HG03066 (cell line): ENCODE data around the gene HIVEP2.

ENCODE experiments used
- ATAC-seq: cut with Tn5 transposase; IDR thresholded peaks from one replicate; pipeline ENCODE4 v1.9.1; 2021; ENCODE audit warnings: low read depth; ENCODE audit not compliant: unreplicated experiment

The HIVEP2 gene

DNA sequence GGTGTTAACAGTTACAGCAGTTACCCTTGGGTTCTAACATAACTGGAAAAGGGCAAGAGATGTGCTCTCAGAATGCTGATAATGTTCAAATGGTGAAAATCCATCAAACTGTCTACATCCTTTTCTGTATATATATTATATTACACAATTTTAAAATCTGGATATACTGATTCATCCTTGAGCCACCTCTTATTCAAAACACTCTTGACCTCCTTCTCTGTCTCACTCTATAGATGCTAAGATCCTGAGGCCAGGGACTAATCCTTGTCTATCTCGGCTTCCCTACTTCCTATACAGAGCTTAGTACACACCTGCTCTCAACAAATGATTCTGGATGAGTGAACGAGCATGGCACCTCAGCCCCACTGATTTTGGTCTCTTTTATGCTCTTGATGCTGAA, 47.3 kb downstream of the HIVEP2 start:
- ATAC-seq: no peak

DNA sequence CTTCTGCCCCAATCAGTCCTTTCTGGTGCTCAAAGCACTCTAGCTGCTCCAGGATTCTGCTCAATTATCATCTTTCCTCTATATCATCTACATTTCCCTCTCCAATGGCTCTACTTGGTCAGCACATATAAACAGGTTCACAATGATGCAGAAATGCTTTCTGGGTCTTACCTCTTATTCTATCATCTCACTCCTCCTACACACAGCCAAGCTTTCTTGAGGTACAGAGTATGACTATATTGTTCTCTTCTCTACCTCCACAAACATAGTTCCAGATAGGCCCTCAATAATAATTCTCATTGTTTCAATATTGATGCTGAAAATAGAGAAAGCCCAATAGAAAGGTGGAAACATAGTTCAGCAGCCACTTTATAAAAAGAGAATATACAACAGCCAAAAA, 48.2 kb downstream of the HIVEP2 start:
- ATAC-seq: no peak

DNA sequence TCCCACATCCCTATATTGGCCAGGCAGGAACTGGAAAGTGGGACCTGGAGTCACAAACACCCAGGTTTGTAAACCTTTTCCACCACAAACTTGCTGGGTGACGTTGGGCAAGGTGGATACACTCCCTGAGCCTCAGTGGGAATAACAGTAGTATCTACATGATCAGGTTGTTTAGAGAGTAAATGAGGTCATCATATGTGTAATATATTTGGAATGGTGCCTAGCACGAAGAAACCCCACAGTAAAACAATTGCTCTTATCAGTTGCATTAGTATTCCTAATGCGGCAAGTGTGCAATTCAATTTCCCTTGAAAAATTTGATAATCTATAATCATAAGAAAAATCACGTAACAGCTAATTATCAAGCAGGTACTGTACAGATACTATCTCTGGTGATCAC, 51.9 kb downstream of the HIVEP2 start:
- ATAC-seq: no peak

DNA sequence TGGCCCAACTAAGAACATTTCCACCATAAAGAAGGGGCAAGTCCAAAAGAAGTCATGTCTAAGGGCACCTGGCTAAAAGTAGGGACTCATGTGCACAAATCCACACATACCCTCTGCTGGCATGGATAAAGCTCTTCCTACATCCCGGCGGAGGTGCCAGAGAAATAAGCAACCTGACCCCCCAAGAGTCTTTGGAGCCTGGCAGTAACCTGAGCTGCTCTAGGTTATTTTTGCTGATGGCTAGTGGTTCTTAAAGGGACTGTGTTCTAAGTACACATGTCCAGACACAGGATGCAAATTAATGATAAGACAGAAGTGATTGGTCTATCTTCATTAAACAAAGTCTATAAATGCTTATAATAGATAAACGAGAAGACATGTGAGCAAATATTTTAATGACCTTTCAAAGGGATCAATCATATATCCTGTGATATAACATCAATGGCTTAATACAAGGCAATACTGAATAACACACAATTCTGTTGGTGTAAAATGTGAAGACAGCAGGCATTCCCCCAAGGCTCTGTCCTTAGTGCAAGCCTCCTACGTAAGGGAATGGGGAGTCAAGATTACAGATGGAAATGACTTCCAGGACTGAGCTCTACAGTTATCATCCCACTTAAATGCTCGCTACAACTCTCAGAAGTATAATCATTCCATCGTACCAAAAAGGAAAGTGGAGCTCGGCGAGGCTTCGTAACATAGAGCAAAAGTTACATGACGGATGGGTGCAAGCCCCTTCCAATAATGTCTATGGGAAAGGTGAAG, 52.5 kb downstream of the HIVEP2 start:
- no peak for ATAC-seq

DNA sequence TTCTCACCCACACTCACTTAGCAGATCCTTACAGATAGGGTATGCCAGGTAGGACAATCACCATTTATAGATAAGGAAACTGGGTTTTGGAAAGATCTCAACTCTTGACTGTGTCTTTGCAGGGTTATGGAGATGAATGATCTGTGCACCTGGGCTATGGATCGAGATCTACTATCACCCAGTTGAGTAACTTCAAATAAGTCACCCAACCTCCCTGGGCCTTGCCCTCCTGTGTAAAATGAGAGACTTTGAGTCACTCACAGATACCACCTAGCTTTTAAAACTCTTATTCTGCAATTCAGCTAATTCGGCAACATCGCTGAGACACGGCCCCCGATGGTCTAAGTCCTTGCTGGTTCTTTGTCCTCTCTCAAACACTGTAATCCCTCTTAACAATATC, 53.5 kb downstream of the HIVEP2 start:
- no peak for ATAC-seq

DNA sequence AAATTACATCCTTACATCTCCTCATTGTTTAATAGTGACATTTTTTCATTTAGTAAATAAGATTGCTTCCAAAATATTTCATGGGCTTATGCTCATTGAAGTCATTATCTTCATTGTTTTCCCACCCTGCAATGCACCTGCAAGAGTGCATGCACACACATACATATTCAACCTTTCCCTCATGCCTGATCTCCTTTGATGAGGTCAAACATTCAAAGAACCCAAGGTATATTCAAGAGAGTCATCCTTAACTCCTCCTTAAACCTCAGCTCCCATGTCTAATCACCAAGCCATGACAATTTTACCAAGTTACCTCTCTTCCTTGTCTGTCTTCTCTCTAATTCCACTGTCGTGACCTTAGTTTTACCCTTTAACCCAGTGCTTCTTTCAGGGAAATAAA, 56.5 kb downstream of the HIVEP2 start:
- no peak for ATAC-seq

DNA sequence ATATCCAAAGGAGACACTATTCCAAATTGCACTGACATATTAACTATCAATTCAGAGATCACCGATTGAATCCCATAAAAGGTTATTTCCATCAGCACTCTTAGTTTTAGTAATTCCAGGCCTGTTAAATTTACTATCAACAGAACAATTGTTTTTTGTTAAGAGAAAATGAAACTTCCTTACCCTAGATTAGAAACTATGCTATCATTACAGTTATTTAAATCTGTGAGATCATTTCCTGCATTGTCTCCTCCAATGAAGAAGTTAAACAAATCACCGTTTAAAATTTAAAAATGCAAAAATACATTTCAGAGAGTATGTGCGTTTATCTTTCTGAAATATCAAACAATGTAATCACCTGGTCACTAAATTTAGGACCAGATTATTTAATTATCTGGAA, 57.5 kb downstream of the HIVEP2 start:
- ATAC-seq: no peak

DNA sequence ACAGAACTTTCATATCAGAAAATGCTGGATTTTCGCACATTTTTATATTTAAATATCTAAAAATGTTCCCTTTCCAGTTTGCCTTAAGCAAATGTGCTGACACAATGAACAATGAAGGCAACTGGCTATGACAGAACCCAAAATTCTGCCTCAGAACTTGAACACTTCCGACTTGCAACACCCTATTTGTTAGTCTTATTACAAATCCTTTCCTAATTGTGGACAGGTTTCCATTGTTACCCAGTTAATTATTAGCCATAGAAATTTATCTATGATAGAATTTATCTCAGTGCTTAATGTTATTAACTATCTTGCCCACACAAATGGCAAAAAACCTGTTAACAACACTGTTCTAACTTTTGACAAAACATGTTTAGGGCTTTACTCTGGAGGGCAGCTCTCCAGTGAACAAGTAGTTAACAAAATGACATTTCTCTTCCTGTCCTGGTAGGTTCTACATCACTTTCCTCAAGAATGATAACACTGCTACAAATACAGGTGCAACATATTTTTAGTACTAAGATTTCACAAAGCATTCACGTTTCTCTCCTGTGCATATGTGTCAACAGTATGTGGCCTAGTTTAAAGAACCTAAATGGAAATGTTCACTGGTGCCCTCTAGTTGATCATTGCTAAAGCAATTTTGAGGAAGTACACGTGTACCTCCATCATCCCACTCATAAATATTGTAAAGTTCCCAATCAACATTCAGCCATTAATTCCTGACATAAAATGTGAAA, 58.4 kb downstream of the HIVEP2 start:
- peak; percentile 77 for ATAC-seq

DNA sequence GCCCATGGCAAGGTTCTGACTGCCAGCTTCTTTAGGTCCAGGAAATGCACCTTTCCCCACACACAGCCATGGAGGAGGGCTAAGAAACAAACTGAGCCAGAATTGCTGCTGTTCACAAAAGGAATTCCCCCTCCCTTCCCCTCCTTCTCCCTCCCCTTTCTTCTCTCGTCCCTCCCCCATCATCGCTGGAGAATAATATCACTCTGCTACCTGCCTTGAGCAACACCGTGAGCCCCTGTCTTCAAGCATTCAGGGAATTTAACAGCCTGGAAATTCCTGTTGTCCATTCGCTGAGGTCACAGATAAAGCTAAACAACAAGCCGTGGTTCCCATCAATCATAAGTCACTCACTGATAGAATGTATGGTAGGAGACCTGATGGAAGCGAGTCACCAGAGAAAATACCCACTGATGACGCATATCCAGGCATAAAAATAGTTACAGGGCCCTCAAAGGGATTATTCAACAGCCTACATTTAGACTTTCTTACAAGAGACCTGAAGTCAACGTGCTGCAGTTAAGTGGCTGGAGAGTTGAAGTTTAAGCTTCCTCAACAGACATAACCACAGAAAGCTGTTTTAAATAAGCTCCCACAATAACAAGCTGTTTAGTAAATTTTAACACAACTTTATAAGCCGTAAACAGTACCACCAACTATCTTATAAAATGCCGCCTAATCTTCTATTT, 59.7 kb downstream of the HIVEP2 start:
- peak; percentile 57 for ATAC-seq

DNA sequence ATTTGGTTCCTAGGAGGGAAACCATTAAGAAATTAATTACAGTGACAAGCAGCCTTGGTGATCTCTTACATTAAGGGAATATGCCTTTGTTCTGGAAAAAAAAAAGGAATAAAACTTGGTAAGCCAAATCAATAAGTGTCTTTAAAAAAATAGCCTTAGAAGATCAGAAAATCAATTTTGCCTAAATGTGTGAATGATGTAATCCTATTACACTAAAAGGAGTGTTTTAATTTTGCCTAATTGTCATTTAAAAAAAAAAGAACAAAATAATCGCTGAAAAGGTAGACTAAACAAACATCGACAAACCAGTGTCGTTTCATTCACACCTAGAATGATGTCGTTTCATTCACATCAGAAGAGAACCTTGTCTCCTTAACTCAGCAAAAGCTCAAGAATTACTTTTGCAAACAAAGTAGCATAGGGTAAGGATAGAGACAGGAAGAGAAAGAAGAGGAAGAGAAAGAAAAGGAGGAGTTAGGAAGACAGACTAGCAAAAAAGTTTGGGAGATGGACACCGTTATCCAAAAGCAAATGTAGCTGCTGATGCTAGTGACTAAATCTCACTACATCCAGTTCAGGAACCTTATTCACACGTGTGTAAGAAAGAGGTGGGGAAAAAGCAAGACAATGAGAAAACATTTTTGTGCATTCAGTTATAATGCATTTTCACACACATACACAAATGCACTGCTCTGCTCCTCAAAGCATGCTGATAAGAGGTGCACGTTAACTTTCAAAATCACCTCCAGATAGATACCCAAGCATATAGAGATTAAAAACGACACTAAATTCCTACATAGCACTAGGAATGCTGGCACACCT, 60.6 kb downstream of the HIVEP2 start:
- no peak for ATAC-seq

DNA sequence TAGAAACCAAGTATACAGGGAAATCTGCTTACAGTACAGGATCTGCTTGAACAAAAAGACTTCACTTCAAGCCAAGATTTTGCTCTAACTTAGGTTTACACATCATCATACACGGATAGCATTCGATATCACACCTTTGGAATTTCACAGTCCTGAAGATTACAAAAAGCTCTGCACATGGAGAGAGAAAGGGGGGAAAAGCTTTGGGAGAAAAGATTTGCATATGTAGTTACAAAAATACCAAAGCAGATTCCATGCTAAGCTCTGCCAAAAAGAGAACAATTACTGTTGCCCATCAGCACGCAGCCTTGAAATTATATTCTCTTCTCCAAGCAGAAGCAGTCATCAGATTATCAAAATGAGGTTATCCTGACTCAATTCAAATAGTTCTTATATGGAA, 62.0 kb downstream of the HIVEP2 start:
- no peak for ATAC-seq

DNA sequence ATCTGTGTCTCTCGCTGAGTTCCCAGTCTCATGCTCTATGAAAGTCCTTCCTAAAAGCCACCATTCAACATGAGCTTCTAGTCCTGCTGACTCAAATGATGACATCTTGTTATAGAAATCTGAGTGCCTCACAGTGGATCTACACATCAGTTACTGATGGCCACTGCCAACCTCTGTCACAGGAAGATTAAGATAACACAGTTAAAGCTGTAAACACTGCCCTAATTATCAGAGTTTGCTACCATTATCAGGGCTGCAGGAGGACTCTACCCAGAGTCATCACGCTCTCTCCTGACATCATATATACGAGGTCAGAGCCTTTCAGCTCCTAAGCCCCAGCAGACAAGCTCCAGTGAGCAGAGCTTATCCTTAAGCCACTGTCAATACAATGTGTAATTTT, 63.2 kb downstream of the HIVEP2 start:
- no peak for ATAC-seq

DNA sequence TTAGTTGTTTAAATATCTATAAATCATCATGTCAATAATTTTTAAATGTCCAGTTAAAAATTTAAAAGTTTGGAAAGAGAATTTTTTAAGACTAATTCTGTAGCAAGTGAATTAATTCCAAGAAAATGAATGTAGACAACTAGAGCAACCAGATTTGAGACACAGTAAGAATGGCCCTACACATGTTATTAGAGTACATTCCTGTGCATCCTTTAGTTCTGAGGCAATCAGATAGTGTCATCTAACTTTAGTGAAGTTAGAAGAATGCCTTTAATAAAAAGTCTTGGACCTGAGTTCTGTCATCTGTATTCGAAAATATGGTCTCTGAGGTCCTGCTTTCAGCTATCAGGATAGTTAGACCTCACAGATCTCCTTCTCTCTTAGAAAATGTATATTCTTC, 63.7 kb downstream of the HIVEP2 start:
- no peak for ATAC-seq

DNA sequence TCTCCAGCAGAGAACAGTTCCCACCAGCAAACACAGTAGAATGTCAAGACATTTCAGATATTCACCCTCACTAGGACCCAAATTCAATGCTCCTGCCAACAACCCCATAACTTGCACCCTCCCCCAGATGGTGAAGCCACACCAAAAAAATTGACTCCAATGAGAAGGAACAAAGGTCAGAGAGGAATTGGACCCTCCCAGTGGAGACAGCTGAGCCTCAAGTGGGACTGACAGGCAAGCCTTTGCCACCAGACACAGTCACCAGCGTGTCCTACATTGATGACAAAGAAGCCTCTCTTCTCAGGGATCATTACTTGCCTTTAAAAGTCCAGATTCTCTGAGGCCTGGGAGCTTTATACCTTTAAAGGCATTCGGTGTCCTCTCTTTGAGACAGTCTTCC, 64.8 kb downstream of the HIVEP2 start:
- no peak for ATAC-seq

DNA sequence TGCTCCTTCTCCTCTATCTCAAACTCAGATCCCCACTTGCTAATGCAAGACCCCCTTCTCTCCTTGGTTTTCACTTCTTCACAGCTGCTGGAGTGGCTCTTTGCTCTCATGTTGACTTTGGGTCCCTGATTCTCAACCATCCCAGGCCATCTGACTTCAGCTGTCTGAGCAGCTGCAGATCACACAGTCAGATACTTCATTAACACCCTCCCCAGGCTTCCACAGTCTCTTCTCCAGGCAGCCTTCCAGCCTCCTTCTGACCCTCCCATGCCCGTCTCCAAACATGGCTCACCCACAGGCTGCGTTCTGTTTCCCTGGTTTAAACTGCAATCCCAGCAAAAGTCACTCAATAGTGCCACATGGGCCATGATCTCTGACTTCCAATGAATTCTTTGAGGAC, 65.4 kb downstream of the HIVEP2 start:
- no peak for ATAC-seq

DNA sequence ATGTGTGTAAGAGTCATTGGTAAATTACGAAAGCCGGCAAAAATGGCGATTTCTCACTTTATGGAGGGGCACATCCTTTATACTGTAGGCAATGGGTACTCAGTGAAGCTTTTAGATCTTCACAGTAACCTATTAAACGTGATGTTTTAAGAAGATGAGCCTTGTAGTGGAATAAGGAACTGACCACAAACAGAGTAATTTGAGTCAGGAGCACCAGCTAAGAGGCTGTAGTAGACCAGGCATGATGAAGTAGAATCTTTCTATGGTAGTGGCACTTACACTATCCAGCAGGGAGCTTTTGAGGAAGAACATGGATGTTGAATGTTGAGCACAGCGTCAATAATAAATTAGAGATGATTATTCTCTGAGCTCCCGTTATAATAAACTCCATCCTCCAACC, 65.9 kb downstream of the HIVEP2 start:
- ATAC-seq: no peak

DNA sequence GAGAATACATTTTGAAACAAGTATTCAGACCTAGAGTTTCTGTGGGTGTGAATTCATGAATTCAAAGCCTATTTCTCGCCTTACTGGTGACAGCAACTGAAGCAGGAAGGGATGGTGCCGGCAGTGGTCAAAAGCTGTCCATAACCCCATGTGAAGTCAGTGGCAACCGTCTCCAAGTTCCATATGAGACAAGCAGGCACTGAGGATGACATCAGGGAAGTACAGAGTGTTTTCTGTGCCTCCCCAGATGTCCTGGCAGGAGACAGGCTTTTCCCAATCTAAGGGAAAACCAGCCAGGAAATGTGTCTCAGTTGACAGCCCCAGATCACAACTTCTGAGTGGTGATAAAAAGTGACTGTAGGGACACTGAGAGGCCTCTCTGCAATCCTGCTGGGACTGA, 66.6 kb downstream of the HIVEP2 start:
- no peak for ATAC-seq

DNA sequence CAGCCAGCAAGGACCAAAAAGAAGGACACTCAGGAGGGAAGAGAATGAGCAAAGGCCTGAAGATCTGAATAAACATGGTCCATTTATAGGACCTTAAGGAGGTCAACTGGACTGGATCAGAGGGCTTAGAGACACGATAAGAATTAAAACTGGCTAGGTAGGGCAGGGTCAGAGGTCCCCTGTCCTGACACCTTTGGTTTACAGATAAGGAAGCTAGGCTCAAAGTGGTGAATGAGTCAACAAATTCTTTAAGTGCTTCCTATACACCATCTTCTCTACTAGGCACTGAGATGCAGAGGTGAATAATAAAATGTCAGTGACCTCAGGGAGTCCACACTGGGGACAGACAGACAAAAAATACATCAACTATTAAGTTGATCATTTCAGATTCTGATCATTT, 70.3 kb downstream of the HIVEP2 start:
- ATAC-seq: no peak

DNA sequence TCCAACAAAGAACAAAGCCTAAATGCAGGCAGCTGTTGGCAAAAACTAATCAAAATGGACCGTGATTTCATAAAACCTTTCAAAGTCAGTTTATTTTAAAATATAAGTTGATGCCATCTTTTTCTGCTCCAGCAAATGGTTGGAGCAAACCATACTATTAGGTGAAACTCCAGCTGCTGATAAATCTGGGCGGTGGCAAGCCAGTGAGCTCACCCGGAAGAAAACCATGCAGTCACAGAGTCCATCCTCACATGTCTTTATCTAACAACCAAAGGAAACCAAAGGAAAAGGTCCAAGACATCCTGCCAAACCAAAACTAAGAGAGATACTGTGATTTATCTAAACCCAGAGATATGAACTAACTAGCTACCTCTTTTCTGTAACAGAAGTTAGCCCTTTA, 72.6 kb downstream of the HIVEP2 start:
- ATAC-seq: no peak

DNA sequence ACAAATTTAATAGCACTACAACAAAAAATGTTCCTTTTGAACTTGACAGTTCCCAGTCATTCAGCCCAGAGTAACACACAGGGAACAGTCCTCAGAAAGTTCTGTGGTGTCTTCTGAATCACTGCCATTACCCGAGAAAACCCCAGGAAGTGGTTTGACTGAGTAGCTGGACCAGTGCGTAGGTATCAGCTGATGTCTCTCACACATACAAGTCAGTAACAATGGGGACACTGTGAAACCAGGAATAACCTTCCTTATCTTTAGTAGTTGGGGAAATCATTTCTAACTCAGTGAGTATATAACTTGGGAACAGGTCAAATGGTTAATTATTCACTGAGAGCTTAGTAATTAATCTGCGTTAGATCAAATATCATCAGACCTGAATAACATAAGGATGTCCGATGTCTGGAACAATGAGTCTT, 73.1 kb downstream of the HIVEP2 start:
- ATAC-seq: peak; percentile 85
